HepG2 (cell line): ENCODE data around the gene CCT7. TPM values are rescaled to one million over a fixed set of nuclear protein-coding genes. Genes with fewer than 3 reads are reported as not detected.

ENCODE experiments used
- ATF3 ChIP-seq: sonication (generic); formaldehyde crosslinking; IDR thresholded peaks from 2 replicates; pipeline ENCODE4 v1.4.0; 2020; ENCODE audit warnings: missing genetic modification reagents
- CCDC6 ChIP-seq: sonication (generic); formaldehyde crosslinking; IDR thresholded peaks from 2 replicates; pipeline ENCODE4 v1.8.1; 2022; ENCODE audit warnings: mild to moderate bottlenecking, missing genetic modification reagents, moderate library complexity
- GATA4 ChIP-seq: sonication (generic); IDR thresholded peaks from 2 replicates; pipeline ENCODE4 v1.6.1; 2016; ENCODE audit warnings: antibody characterized with exemption, low read depth, borderline replicate concordance
- GMEB1 ChIP-seq: sonication (generic); formaldehyde crosslinking; IDR thresholded peaks from 2 replicates; pipeline ENCODE4 v1.5.1; 2020; ENCODE audit warnings: missing genetic modification reagents, mild to moderate bottlenecking, borderline replicate concordance
- GTF3A ChIP-seq: sonication (generic); formaldehyde crosslinking; conservative IDR thresholded peaks from 2 replicates; pipeline ENCODE4 v1.4.0; 2020; ENCODE audit warnings: mild to moderate bottlenecking, missing genetic modification reagents
- JUN ChIP-seq: sonication (generic); formaldehyde crosslinking; IDR thresholded peaks from 2 replicates; pipeline ENCODE4 v1.4.0; 2020; ENCODE audit warnings: mild to moderate bottlenecking, missing genetic modification reagents
- NBN ChIP-seq: fragments of 450-650 bp; conservative IDR thresholded peaks from 2 replicates; pipeline ENCODE4 v1.6.1; 2017
- PLSCR1 ChIP-seq: sonication (generic); formaldehyde crosslinking; IDR thresholded peaks from 2 replicates; pipeline ENCODE4 v1.5.0; 2020; ENCODE audit warnings: missing genetic modification reagents, mild to moderate bottlenecking, borderline replicate concordance
- SKI ChIP-seq: fragments of 450-650 bp; IDR thresholded peaks from one replicate; pipeline ENCODE4 v1.6.1; 2018; ENCODE audit warnings: mild to moderate bottlenecking; ENCODE audit not compliant: partially characterized antibody
- SNAPC4 ChIP-seq: sonication (generic); formaldehyde crosslinking; IDR thresholded peaks from 2 replicates; pipeline ENCODE4 v1.4.0; 2020; ENCODE audit warnings: mild to moderate bottlenecking, missing genetic modification reagents
- SP140L ChIP-seq: sonication (generic); formaldehyde crosslinking; IDR thresholded peaks from 2 replicates; pipeline ENCODE4 v1.4.0; 2020; ENCODE audit warnings: missing genetic modification reagents, borderline replicate concordance
- ZBTB4 ChIP-seq: sonication (generic); formaldehyde crosslinking; IDR thresholded peaks from 2 replicates; pipeline ENCODE4 v1.4.0; 2020; ENCODE audit warnings: missing genetic modification reagents, mild to moderate bottlenecking, borderline replicate concordance
- ZFP36L2 ChIP-seq: sonication (generic); formaldehyde crosslinking; IDR thresholded peaks from 2 replicates; pipeline ENCODE4 v1.4.0; 2020; ENCODE audit warnings: missing genetic modification reagents
- ZNF124 ChIP-seq: sonication (generic); formaldehyde crosslinking; IDR thresholded peaks from 2 replicates; pipeline ENCODE4 v1.4.0; 2020; ENCODE audit warnings: missing genetic modification reagents
- ZNF230 ChIP-seq: sonication (generic); formaldehyde crosslinking; IDR thresholded peaks from 2 replicates; pipeline ENCODE4 v1.4.0; 2020; ENCODE audit warnings: mild to moderate bottlenecking, missing genetic modification reagents
- ZNF552 ChIP-seq: sonication (generic); formaldehyde crosslinking; IDR thresholded peaks from 2 replicates; pipeline ENCODE4 v1.9.0; 2022; ENCODE audit warnings: missing genetic modification reagents, mild to moderate bottlenecking, borderline replicate concordance
- ZNF746 ChIP-seq: sonication (generic); formaldehyde crosslinking; IDR thresholded peaks from 2 replicates; pipeline ENCODE4 v1.8.0; 2022; ENCODE audit warnings: mild to moderate bottlenecking, missing genetic modification reagents
- polyA plus RNA-seq, 8 experiments: library from polyadenylated mRNA; depleted of rRNA in 3 of 8; stranded (reverse) in 7 of 8; unstranded in 1 of 8; fragments of >200 nt; fragmentation: Illumina TruSeq in 4 of 8; extraction: Trizol in 4 of 8; gene quantifications; 2 replicates each; pipeline versions ENCODE4 v1.2.1 to v1.2.3, GENCODE V29; 2011 to 2016; ENCODE audit warnings: low read depth in 4 of 8, missing spikeins in 1 of 8, mixed read lengths in 1 of 8; ENCODE audit not compliant: insufficient read depth in 1 of 8
- total RNA-seq, 5 experiments: library from RNA; depleted of rRNA; stranded (reverse); fragments of >200 nt; fragmentation: Illumina TruSeq; extraction: Trizol; gene quantifications; 2 replicates each; pipeline ENCODE4 v1.2.3, GENCODE V29; 2016; ENCODE audit warnings: low read depth in 1 of 5

The CCT7 gene
- total and polyA plus RNA-seq, 2 of the 13 experiments (the other 11 are each of a cell fraction or from before 2014, with no cell fraction given): 347 to 517 TPM

GRCh38 chr2:73283545-73284295 lies 49.6 kb downstream of the CCT7 start (continued):
- TF ChIP-seq ATF3 (CRISPR knock-in tag): no peak
- TF ChIP-seq ZNF552: no peak
- no peak for TF ChIP-seq SP140L (CRISPR knock-in tag)
- no peak for TF ChIP-seq ZFP36L2 (CRISPR knock-in tag)
- TF ChIP-seq NBN: no peak
- no peak for TF ChIP-seq GATA4
- TF ChIP-seq GTF3A (CRISPR knock-in tag): 0 out of 2 replicates have a peak, but pooled peaks have one; percentile 52
- no peak for TF ChIP-seq ZNF124 (CRISPR knock-in tag)
- no peak for TF ChIP-seq PLSCR1
- no peak for TF ChIP-seq ZNF230
- no peak for TF ChIP-seq GMEB1 (CRISPR knock-in tag)
- TF ChIP-seq SKI: no peak
- TF ChIP-seq ZBTB4: no peak
- TF ChIP-seq ZNF746 (CRISPR knock-in tag): no peak
- TF ChIP-seq SNAPC4: no peak
- no peak for TF ChIP-seq JUN (CRISPR knock-in tag)
- TF ChIP-seq CCDC6: no peak
